Osteocyte (in vitro differentiated cells): Measurements from ENCODE around the gene ASTN2. TPM values are rescaled to one million over a fixed set of nuclear protein-coding genes. Genes with fewer than 3 reads are reported as not detected.

ENCODE experiments used
- DNase-seq: peaks from one replicate; pipeline ENCODE4 v3.0.0; 2021; ENCODE audit warnings: mixed read lengths; ENCODE audit not compliant: unreplicated experiment; ENCODE audit errors: extremely low spot score
- H3K27ac Mint-ChIP-seq: one replicate; pipeline ENCODE4 v1.8.0; 2021; ENCODE audit warnings: mild to moderate bottlenecking, mixed read lengths; ENCODE audit not compliant: unreplicated experiment
- H3K27me3 Mint-ChIP-seq: one replicate; pipeline ENCODE4 v1.8.0; 2021; ENCODE audit warnings: mixed read lengths; ENCODE audit not compliant: unreplicated experiment
- H3K36me3 Mint-ChIP-seq: one replicate; pipeline ENCODE4 v1.8.0; 2021; ENCODE audit warnings: mixed read lengths; ENCODE audit not compliant: unreplicated experiment
- H3K4me1 Mint-ChIP-seq: one replicate; pipeline ENCODE4 v1.8.0; 2021; ENCODE audit warnings: mixed read lengths; ENCODE audit not compliant: unreplicated experiment
- H3K4me3 Mint-ChIP-seq: one replicate; pipeline ENCODE4 v1.8.0; 2021; ENCODE audit warnings: mild to moderate bottlenecking, moderate library complexity, mixed read lengths; ENCODE audit not compliant: unreplicated experiment
- H3K9me3 Mint-ChIP-seq: one replicate; pipeline ENCODE4 v1.8.0; 2021; ENCODE audit warnings: mixed read lengths; ENCODE audit not compliant: unreplicated experiment
- total RNA-seq: library from RNA; stranded (reverse); gene quantifications from 2 replicates; pipeline ENCODE4 v1.2.1, GENCODE V29; 2021
- TF ChIP-seq, protein P1 (sequence below): fragments of 200-600 bp; sonication (generic); IDR thresholded peaks from 2 replicates; pipeline ENCODE4 v1.5.0; 2021; ENCODE audit warnings: antibody characterized with exemption, mild to moderate bottlenecking, moderate library complexity

Gene ASTN2
- total RNA-seq, 1 donor from 2014 or later: 2.3 TPM

DNA sequence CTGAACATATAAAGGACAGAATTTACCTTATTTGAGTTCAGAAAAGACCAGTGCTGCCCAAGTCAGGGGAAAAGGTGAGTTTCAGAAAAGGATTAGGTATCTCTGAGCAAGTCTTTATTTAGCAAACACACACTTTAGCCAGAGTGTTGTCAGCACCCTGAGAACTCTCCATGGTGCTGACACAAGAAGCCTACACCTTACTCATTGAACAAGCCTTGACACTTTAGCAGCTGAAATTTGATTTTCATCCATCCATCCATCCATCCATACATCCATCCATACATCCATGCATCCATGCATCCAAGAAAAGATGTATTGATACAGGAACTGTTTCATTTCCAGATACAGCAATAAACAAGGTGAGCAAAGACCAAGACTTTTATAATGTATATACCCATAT lies 416.6 kb downstream of the ASTN2 start:
- Mint-ChIP-seq H3K4me3 (no peak overlapping the region), H3K9me3 (no peaks in the 10 kb centered on the region), H3K36me3 (no peaks in the 10 kb centered on the region), H3K4me1 (no peaks in the 10 kb centered on the region), H3K27me3 (no peaks in the 10 kb centered on the region), H3K27ac (no peak overlapping the region)
- TF ChIP-seq, protein P1, sequence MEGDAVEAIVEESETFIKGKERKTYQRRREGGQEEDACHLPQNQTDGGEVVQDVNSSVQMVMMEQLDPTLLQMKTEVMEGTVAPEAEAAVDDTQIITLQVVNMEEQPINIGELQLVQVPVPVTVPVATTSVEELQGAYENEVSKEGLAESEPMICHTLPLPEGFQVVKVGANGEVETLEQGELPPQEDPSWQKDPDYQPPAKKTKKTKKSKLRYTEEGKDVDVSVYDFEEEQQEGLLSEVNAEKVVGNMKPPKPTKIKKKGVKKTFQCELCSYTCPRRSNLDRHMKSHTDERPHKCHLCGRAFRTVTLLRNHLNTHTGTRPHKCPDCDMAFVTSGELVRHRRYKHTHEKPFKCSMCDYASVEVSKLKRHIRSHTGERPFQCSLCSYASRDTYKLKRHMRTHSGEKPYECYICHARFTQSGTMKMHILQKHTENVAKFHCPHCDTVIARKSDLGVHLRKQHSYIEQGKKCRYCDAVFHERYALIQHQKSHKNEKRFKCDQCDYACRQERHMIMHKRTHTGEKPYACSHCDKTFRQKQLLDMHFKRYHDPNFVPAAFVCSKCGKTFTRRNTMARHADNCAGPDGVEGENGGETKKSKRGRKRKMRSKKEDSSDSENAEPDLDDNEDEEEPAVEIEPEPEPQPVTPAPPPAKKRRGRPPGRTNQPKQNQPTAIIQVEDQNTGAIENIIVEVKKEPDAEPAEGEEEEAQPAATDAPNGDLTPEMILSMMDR: no peak
- DNase-seq: no peak

DNA sequence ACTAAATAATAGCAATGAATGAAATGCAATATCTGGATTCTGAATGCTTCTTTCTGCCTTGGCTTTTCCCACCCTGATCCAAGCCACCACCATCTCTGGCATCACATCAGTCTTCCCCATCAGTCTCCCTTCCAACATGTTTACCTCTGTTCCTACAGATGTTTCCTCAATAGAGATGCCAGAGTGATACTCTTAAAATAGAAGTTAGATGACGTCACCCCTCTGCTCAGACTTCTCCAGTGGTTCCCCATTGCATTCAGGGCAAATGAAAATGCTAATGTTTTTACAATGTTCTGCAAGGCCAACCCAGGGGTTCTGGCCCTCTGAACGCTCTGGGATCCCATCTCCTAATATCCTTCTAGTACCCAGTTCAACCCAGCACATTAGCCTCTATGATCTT lies 422.0 kb downstream of the ASTN2 start:
- H3K4me1 Mint-ChIP-seq: no peaks in the 10 kb centered on the region
- H3K27me3 Mint-ChIP-seq: peaks cover 2% of the 10 kb centered on the region
- H3K9me3 Mint-ChIP-seq: no peaks in the 10 kb centered on the region
- DNase-seq: no peak
- no peak overlapping the region for H3K27ac Mint-ChIP-seq
- no peaks in the 10 kb centered on the region for H3K36me3 Mint-ChIP-seq
- no peak overlapping the region for H3K4me3 Mint-ChIP-seq
- TF ChIP-seq, protein P1: no peak

GRCh38 chr9:116991051-116991450 lies 423.8 kb downstream of the ASTN2 start:
- Mint-ChIP-seq H3K4me3 (no peak overlapping the region), H3K4me1 (no peaks in the 10 kb centered on the region), H3K36me3 (no peaks in the 10 kb centered on the region), H3K27me3 (peaks cover 2% of the 10 kb centered on the region), H3K27ac (no peak overlapping the region), H3K9me3 (no peaks in the 10 kb centered on the region)
- DNase-seq: no peak
- TF ChIP-seq, protein P1: no peak

- Mint-ChIP-seq H3K9me3 (no peaks in the 10 kb centered on the region), H3K36me3 (no peaks in the 10 kb centered on the region), H3K27me3 (peaks cover 2% of the 10 kb centered on the region), H3K27ac (no peak overlapping the region), H3K4me3 (no peak overlapping the region), H3K4me1 (no peaks in the 10 kb centered on the region)
- TF ChIP-seq, protein P1: no peak
- DNase-seq: no peak
Measured at GRCh38 chr9:116990592-116990991, 424.3 kb downstream of the ASTN2 start.

- H3K27me3 Mint-ChIP-seq: peaks cover 2% of the 10 kb centered on the region
- no peak overlapping the region for H3K4me3 Mint-ChIP-seq
- H3K9me3 Mint-ChIP-seq: no peaks in the 10 kb centered on the region
- H3K4me1 Mint-ChIP-seq: no peaks in the 10 kb centered on the region
- no peaks in the 10 kb centered on the region for H3K36me3 Mint-ChIP-seq
- DNase-seq: no peak
- H3K27ac Mint-ChIP-seq: no peak overlapping the region
- TF ChIP-seq, protein P1: no peak
Measured at GRCh38 chr9:116987721-116988485, 427.0 kb downstream of the ASTN2 start.
